Measurements from ENCODE around the gene LMAN1L. TPM values are rescaled to one million over a fixed set of nuclear protein-coding genes. Genes with fewer than 3 reads are reported as not detected.

LMAN1L gene
- total RNA-seq, 4 donors from 2014 or later, result 0.66 TPM; not detected in 3

DNA sequence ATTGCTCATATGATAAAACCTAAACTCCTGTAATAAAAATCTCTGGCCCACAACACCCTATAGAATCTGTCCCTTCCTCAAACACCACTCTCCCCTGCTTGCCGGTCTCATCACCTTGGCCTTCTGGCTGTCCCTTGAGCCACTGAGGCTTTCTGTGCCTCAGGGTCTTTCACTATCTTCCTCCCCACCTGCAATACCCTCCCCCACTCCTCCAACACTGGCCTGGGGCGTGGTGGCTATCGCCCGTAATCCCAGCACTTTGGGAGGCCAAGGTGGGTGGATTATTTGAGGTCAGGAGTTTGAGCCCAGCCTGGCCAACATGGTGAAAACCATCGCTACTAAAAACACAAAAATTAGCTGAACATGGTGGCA, 34.0 kb upstream of the LMAN1L start:
- Histone ChIP-seq H3K9me3 (no peaks in the 10 kb centered on the region), H3K4me3 (no peak overlapping the region), H3K36me3 (no peaks in the 10 kb centered on the region), H3K27me3 (no peaks in the 10 kb centered on the region), H3K4me1 (peaks cover 25 to 46% (median 45%) of the 10 kb centered on the region in 4 donors), H3K27ac (replicated peaks in 1 of 4) (no peak overlapping the region)
- 96% methylated on average over 5 of the region's 5 CpGs for WGBS
- intact Hi-C loops (cut with DNase I), result no loop called here
- no peak for DNase-seq (ENCODE audit: extremely low spot score)
- TF ChIP-seq POLR2AphosphoS5 (IDR thresholded peaks at IDR 0.05), result no peak
- TF ChIP-seq EP300 (IDR thresholded peaks at IDR 0.05), result no peak
- TF ChIP-seq POLR2A (IDR thresholded peaks at IDR 0.05; ENCODE audit: low read depth), result no peak
- TF ChIP-seq CTCF (IDR thresholded peaks at IDR 0.05), result no peak

- no peaks in the 10 kb centered on the region for H3K9me3 ChIP-seq
Measured at GRCh38 chr15:74779162-74779648, 33.4 kb upstream of the LMAN1L start.

GRCh38 chr15:74780523-74781430, 31.9 kb upstream of the LMAN1L start:
- DNase-seq (ENCODE audit: extremely low spot score), result no peak
- intact Hi-C loops (cut with DNase I), result loop anchor here (5.0 kb wide), 1 partner anchor 157 kb away; the partner anchor contains the start of gene COX5A
- Histone ChIP-seq H3K9me3 (no peaks in the 10 kb centered on the region), H3K4me3 (peak overlapping the region; percentile 73 to 95 (median 86)), H3K27me3 (no peaks in the 10 kb centered on the region), H3K36me3 (no peaks in the 10 kb centered on the region), H3K27ac (replicated peaks in 1 of 4) (no peak overlapping the region), H3K4me1 (peaks cover 47 to 67% (median 66%) of the 10 kb centered on the region in 4 donors)
- 56% methylated on average over 16 of the region's 16 CpGs for WGBS
- TF ChIP-seq POLR2A (IDR thresholded peaks at IDR 0.05; ENCODE audit: low read depth) (no peak), EP300 (IDR thresholded peaks at IDR 0.05) (no peak), POLR2AphosphoS5 (IDR thresholded peaks at IDR 0.05) (no peak), CTCF (IDR thresholded peaks at IDR 0.05) (no peak)

More at GRCh38 chr15:74779162-74779648, 33.4 kb upstream of the LMAN1L start:
- WGBS, result 77% methylated on average over 7 of the region's 7 CpGs
- intact Hi-C loops (cut with DNase I), result no loop called here
- no peak for TF ChIP-seq POLR2AphosphoS5 (IDR thresholded peaks at IDR 0.05)
- Histone ChIP-seq H3K4me1 (peaks cover 31 to 52% (median 51%) of the 10 kb centered on the region in 4 donors), H3K4me3 (no peak overlapping the region), H3K36me3 (no peaks in the 10 kb centered on the region), H3K27ac (replicated peaks in 1 of 4) (no peak overlapping the region), H3K27me3 (no peaks in the 10 kb centered on the region)
- no peak for DNase-seq (ENCODE audit: extremely low spot score)

GRCh38 chr15:74781431-74782258, 31.0 kb upstream of the LMAN1L start, which contains the start of gene CSK:
CSK (plus strand) TSS chr15:74782080; CDS start chr15:74798298, 16,218 bp downstream.
- no peak for DNase-seq (ENCODE audit: extremely low spot score)

More at GRCh38 chr15:74781431-74782258, 31.0 kb upstream of the LMAN1L start, which contains the start of gene CSK:
- intact Hi-C loops (cut with DNase I), result loop anchor here (5.0 kb wide), 1 partner anchor 156 kb away; the partner anchor contains the start of gene COX5A
- peak; percentile 64 to 80 (median 64) for TF ChIP-seq CTCF (IDR thresholded peaks at IDR 0.05)
- TF ChIP-seq POLR2AphosphoS5 (IDR thresholded peaks at IDR 0.05), result peak in 1 of 2 donors; percentile 54
- TF ChIP-seq EP300 (IDR thresholded peaks at IDR 0.05), result no peak
- no peak for TF ChIP-seq POLR2A (IDR thresholded peaks at IDR 0.05; ENCODE audit: low read depth)
- Histone ChIP-seq H3K4me1 (peaks cover 56 to 74% (median 72%) of the 10 kb centered on the region in 4 donors), H3K27ac (replicated peaks in 1 of 4) (peak within 1 kb of the TSS; percentile 80 to 94 (median 84)), H3K9me3 (no peaks in the 10 kb centered on the region), H3K27me3 (no peaks in the 10 kb centered on the region), H3K36me3 (no peaks in the 10 kb centered on the region), H3K4me3 (peak within 1 kb of the TSS; percentile 73 to 95 (median 86))
- 0% methylated on average over 21 of the region's 74 CpGs for WGBS
